K562 (cell line): ENCODE measurements around the gene OR51B2. TPM values are rescaled to one million over a fixed set of nuclear protein-coding genes. Genes with fewer than 3 reads are reported as not detected.

Experiments used
- ARID3A ChIP-seq: IDR thresholded peaks from 2 replicates; pipeline ENCODE4 v1.6.1; 2012; ENCODE audit warnings: low read depth, low read length, improper control_type of control experiment, borderline replicate concordance
- ARID3B ChIP-seq: fragments of 250-450 bp; sonication (Bioruptor Pico); IDR thresholded peaks from 2 replicates; pipeline ENCODE4 v1.4.0; 2020; ENCODE audit warnings: borderline replicate concordance
- BCOR ChIP-seq: fragments of 450-650 bp; IDR thresholded peaks from 2 replicates; pipeline ENCODE4 v1.6.1; 2016
- CBFA2T3 ChIP-seq: fragments of 450-650 bp; IDR thresholded peaks from 2 replicates; pipeline ENCODE4 v1.6.1; 2017
- ETV1 ChIP-seq: fragments of 450-650 bp; conservative IDR thresholded peaks from 2 replicates; pipeline ENCODE4 v1.6.1; 2016; ENCODE audit warnings: missing genetic modification characterization, control low read depth, low read depth, missing compliant biosample characterization
- HNRNPUL1 ChIP-seq: fragments of 200-400 bp; formaldehyde crosslinking; IDR thresholded peaks from 2 replicates; pipeline ENCODE4 v1.6.1; 2017; ENCODE audit warnings: low read length
- L3MBTL2 ChIP-seq: fragments of 450-650 bp; IDR thresholded peaks from 2 replicates; pipeline ENCODE4 v1.6.1; 2016; ENCODE audit warnings: mild to moderate bottlenecking, moderate library complexity
- MNT ChIP-seq, 2 experiments: fragments of 450-650 bp; conservative IDR thresholded peaks; 2 replicates each; pipeline ENCODE4 v1.6.1; 2017; ENCODE audit warnings: mild to moderate bottlenecking in 2 of 2, moderate library complexity in 2 of 2
- MXI1 ChIP-seq: IDR thresholded peaks from 2 replicates; pipeline ENCODE4 v1.6.1; 2011; ENCODE audit warnings: low read depth, mild to moderate bottlenecking, improper control_type of control experiment, low read length
- NCOA6 ChIP-seq: fragments of 450-650 bp; IDR thresholded peaks from 2 replicates; pipeline ENCODE4 v1.6.1; 2017; ENCODE audit warnings: mild to moderate bottlenecking
- NCOR1 ChIP-seq: fragments of 450-650 bp; IDR thresholded peaks from 2 replicates; pipeline ENCODE4 v1.6.1; 2016; ENCODE audit warnings: mild to moderate bottlenecking, moderate library complexity
- PATZ1 ChIP-seq: fragments of 250-450 bp; sonication (Bioruptor Pico); IDR thresholded peaks from 2 replicates; pipeline ENCODE4 v1.5.0; 2020; ENCODE audit warnings: mild to moderate bottlenecking, borderline replicate concordance
- PCBP1 ChIP-seq: fragments of 200-400 bp; formaldehyde crosslinking; IDR thresholded peaks from 2 replicates; pipeline ENCODE4 v1.6.1; 2018; ENCODE audit warnings: mild to moderate bottlenecking, low read depth, low read length; ENCODE audit not compliant: poor library complexity, severe bottlenecking
- POLR2B ChIP-seq: fragments of 450-650 bp; IDR thresholded peaks from 2 replicates; pipeline ENCODE4 v1.6.1; 2018; ENCODE audit warnings: low read depth; ENCODE audit not compliant: partially characterized antibody
- SOX6 ChIP-seq: fragments of 450-650 bp; IDR thresholded peaks from 2 replicates; pipeline ENCODE4 v1.6.1; 2014; ENCODE audit warnings: mild to moderate bottlenecking
- TEAD1 ChIP-seq, 2 experiments: fragments of 450-650 bp in 1 of 2; sonication (generic) in 1 of 2; formaldehyde crosslinking; IDR thresholded peaks; 2 replicates each; pipeline versions ENCODE4 v1.4.0 to v1.8.0; 2020 to 2022; ENCODE audit warnings: mild to moderate bottlenecking in 2 of 2, missing genetic modification reagents in 1 of 2
- ZBTB34 ChIP-seq: fragments of 250-450 bp; sonication (Bioruptor Pico); IDR thresholded peaks from 2 replicates; pipeline ENCODE4 v1.8.0; 2021; ENCODE audit warnings: mild to moderate bottlenecking, moderate library complexity
- ZNF134 ChIP-seq: fragments of 250-450 bp; sonication (Bioruptor Pico); conservative IDR thresholded peaks from 2 replicates; pipeline ENCODE4 v1.4.0; 2020
- ZNF507 ChIP-seq: conservative IDR thresholded peaks from 2 replicates; pipeline ENCODE4 v1.6.1; 2017; ENCODE audit warnings: missing genetic modification characterization, missing compliant biosample characterization
- ZNF785 ChIP-seq: fragments of 250-450 bp; sonication (Bioruptor Pico); IDR thresholded peaks from 2 replicates; pipeline ENCODE4 v1.4.0; 2020; ENCODE audit warnings: mild to moderate bottlenecking
- polyA plus RNA-seq, 8 experiments: library from polyadenylated mRNA; depleted of rRNA in 4 of 8; stranded (reverse) in 5 of 8; unstranded in 3 of 8; fragments of >200 nt; fragmentation: Nextera tagmentation in 2 of 8; fragmentation: Illumina TruSeq in 1 of 8; extraction: Ambion mirVana in 2 of 8; extraction: Trizol in 1 of 8; gene quantifications; 2 replicates each; pipeline versions ENCODE4 v1.2.1 to v1.2.3, GENCODE V29; 2011 to 2014; ENCODE audit warnings: inconsistent platforms in 1 of 8, missing spikeins in 1 of 8
- total RNA-seq, 7 experiments: library from RNA; depleted of rRNA in 6 of 7; stranded (reverse); fragments of >200 nt in 6 of 7; fragmentation: Illumina TruSeq in 2 of 7; extraction: Trizol in 2 of 7; gene quantifications; 2 replicates each; pipeline versions ENCODE4 v1.2.1 to v1.2.3, GENCODE V29; 2011 to 2021; ENCODE audit warnings: low replicate concordance in 1 of 7

The OR51B2 gene
- total and polyA plus RNA-seq, 9 of the 15 experiments (the other 6 are each of a cell fraction or from before 2014, with no cell fraction given), result 0.38 to 6.6 (median 4.0) TPM

- TF ChIP-seq ARID3B, result no peak
- TF ChIP-seq NCOA6, result no peak
- TF ChIP-seq L3MBTL2, result no peak
- TF ChIP-seq BCOR, result no peak
- TF ChIP-seq MXI1, result peak; percentile 15; the same call in 1 of the 2 replicates
- TF ChIP-seq POLR2B, result no peak
- TF ChIP-seq ZBTB34 (CRISPR knock-in tag), result no peak
- no peak for TF ChIP-seq TEAD1 (CRISPR knock-in tag; IDR thresholded peaks at IDR 0.05)
- no peak for TF ChIP-seq HNRNPUL1
- TF ChIP-seq ZNF507 (tag), result no peak
- peak; percentile 94 for TF ChIP-seq NCOR1
- no peak; the same call in 1 of the 2 replicates for TF ChIP-seq ETV1 (tag)
- TF ChIP-seq MNT (conservative IDR thresholded peaks at IDR 0.05), result peak; percentile 86 to 87
- peak; percentile 82 for TF ChIP-seq SOX6
- no peak for TF ChIP-seq PATZ1 (CRISPR knock-in tag)
- no peak for TF ChIP-seq PCBP1
- TF ChIP-seq ZNF134 (CRISPR knock-in tag), result no peak
- peak; percentile 95 for TF ChIP-seq CBFA2T3
- TF ChIP-seq ZNF785 (CRISPR knock-in tag), result no peak
- 0 out of 2 replicates have a peak, but pooled peaks have one; percentile 46 for TF ChIP-seq ARID3A
Measured at GRCh38 chr11:5288108-5288905, 35.8 kb downstream of the OR51B2 start (continued).
